Thyroid gland (tissue), 4 donors: ENCODE measurements around the gene TCF12.

Experiments used
- CTCF ChIP-seq, 6 experiments: fragments of 200-600 bp in 3 of 6; fragments of 450-650 bp in 3 of 6; sonication (generic) in 3 of 6; IDR thresholded peaks; one replicate each; pipeline ENCODE4 v1.5.1; 2016 to 2019; ENCODE audit warnings: antibody characterized with exemption in 6 of 6, mild to moderate bottlenecking in 2 of 6, inconsistent platforms in 1 of 6, moderate library complexity in 1 of 6
- POLR2A ChIP-seq, 2 donors: fragments of 450-650 bp; IDR thresholded peaks; one replicate each; pipeline ENCODE4 v1.6.1; 2017; ENCODE audit warnings: antibody characterized with exemption in 2 of 2, mild to moderate bottlenecking in 2 of 2, moderate library complexity in 1 of 2

GRCh38 chr15:57237676-57238075 lies 319.2 kb downstream of the TCF12 start:
- TF ChIP-seq CTCF (IDR thresholded peaks at IDR 0.05): no peak
- TF ChIP-seq POLR2A (IDR thresholded peaks at IDR 0.05): no peak
